ENCODE measurements around the gene SASH3. TPM values are rescaled to one million over a fixed set of nuclear protein-coding genes. Genes with fewer than 3 reads are reported as not detected.

The SASH3 gene
- polyA plus RNA-seq, 1 of the 3 experiments (the other 2 are of a cell fraction): not detected

DNA sequence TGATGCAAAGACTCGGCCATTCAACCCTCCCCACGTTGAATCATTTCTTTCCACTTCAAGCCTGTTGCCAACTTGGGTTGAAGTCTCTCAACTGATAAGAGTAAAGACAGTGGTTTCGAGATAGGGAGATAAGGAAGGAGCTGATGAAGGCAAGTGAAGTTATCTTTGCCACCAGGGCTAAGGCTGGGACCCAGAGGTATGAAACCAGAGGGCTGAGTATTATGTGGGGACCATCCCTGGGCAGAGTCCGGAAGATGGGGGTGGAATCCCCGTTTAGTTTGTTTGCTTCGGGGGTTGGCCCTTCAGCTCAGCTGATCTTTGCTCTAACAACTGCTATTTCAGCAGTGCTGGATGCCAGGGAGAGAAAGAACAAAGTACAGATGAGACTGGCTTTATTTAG, 43.3 kb upstream of the SASH3 start:
- Histone ChIP-seq H2AFZ (ENCODE audit: low read depth) (no peak overlapping the region), H3K36me3 (replicated peaks in 1 of 2; ENCODE audit: control insufficient read depth in 1 of 2, insufficient read depth in 2 of 2, low read length in 1 of 2) (no peaks in the 10 kb centered on the region), H4K20me1 (ENCODE audit: insufficient read depth) (no peaks in the 10 kb centered on the region), H3K4me2 (no peak overlapping the region), H3K27ac (ENCODE audit: low read depth in 2 of 2, low read length in 1 of 2) (no peak overlapping the region), H3K27me3 (ENCODE audit: insufficient read depth) (peaks cover 15% of the 10 kb centered on the region), H3F3A (replicated peaks; ENCODE audit: insufficient read depth) (no peaks in the 10 kb centered on the region), H3K4me1 (ENCODE audit: control insufficient read depth in 1 of 2, insufficient read depth in 2 of 2, low read depth in 1 of 2, low read length in 1 of 2) (peaks cover 0 to 28% of the 10 kb centered on the region in 2 experiments; a peak in 1 of 4 replicates), H3K9ac (no peak overlapping the region), H3K79me2 (ENCODE audit: insufficient read depth) (no peaks in the 10 kb centered on the region), H3K9me2 (no peaks in the 10 kb centered on the region), H3K9me3 (no peaks in the 10 kb centered on the region), H3K4me3 (ENCODE audit: low read depth in 2 of 2, low read length in 1 of 2) (no peak overlapping the region)
- CTCF ChIA-PET: interaction anchor here (0.7 to 4.0 kb wide), 3 partner anchors 10 to 135 kb away, joined by 3 to 43 read pairs (median 20); no protein-coding TSS in a partner anchor
- no peak for DNase-seq
- TF ChIP-seq GABPA (IDR thresholded peaks at IDR 0.05; ENCODE audit: low read depth): no peak
- TF ChIP-seq RFX5 (IDR thresholded peaks at IDR 0.05; ENCODE audit: low read length): no peak
- TF ChIP-seq FOSL2 (IDR thresholded peaks at IDR 0.05; ENCODE audit: borderline replicate concordance, low read depth): no peak
- no peak for TF ChIP-seq CHD2 (IDR thresholded peaks at IDR 0.05; ENCODE audit: low read length, partially characterized antibody)
- POLR2A ChIA-PET: no interaction called here
- WGBS (ENCODE audit: low lambda C conversion rate): 35% methylated on average over 6 of the region's 6 CpGs

DNA sequence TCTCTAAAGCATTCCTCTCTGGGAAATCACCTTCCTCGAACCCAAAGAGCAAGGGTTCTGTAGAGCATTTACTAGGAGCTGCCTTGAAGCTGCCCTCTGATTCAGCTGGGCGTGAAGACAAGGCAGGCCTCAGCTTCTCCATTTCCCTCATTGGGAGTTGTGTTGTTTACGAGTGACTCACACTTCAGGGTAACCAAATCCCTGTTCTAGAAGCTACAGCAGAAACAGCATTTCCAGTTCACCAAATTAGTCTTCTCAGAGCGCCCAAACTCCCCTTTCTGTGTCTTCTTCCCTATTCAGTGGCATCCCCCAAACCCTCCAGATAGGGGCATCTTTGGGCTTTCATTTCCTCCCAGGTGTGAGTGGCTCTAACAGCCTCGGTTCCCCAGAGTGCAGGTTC, 41.8 kb upstream of the SASH3 start:
- ChIA-PET POLR2A (interaction anchor here (1.2 to 1.5 kb wide), 3 partner anchors 11 to 168 kb away, joined by 3 to 8 read pairs (median 6); partner anchors contain the start of genes APLN and UTP14A), CTCF (interaction anchor here (1.1 to 4.0 kb wide), 3 partner anchors 11 to 323 kb away, joined by 3 to 43 read pairs (median 3); no protein-coding TSS in a partner anchor)
- H3K9ac ChIP-seq: no peak overlapping the region
- H3F3A ChIP-seq (replicated peaks; ENCODE audit: insufficient read depth): no peaks in the 10 kb centered on the region
- 35% methylated on average over 5 of the region's 5 CpGs for WGBS (ENCODE audit: low lambda C conversion rate)
- no peak for DNase-seq
- no peak overlapping the region for H3K4me3 ChIP-seq (ENCODE audit: low read depth in 2 of 2, low read length in 1 of 2)
- peak overlapping the region in 1 of 2 experiments; percentile 86; a peak in 2 of 4 replicates for H3K27ac ChIP-seq (ENCODE audit: low read depth in 2 of 2, low read length in 1 of 2)
- H3K79me2 ChIP-seq (ENCODE audit: insufficient read depth): no peaks in the 10 kb centered on the region
- H2AFZ ChIP-seq (ENCODE audit: low read depth): no peak overlapping the region
- no peaks in the 10 kb centered on the region for H4K20me1 ChIP-seq (ENCODE audit: insufficient read depth)
- H3K9me2 ChIP-seq: no peaks in the 10 kb centered on the region
- H3K4me1 ChIP-seq (ENCODE audit: control insufficient read depth in 1 of 2, insufficient read depth in 2 of 2, low read depth in 1 of 2, low read length in 1 of 2): peaks cover 0 to 28% of the 10 kb centered on the region in 2 experiments; a peak in 1 of 4 replicates
- TF ChIP-seq GABPA (IDR thresholded peaks at IDR 0.05; ENCODE audit: low read depth) (no peak), RFX5 (IDR thresholded peaks at IDR 0.05; ENCODE audit: low read length) (no peak), TCF12 (IDR thresholded peaks at IDR 0.05) (no peak), RAD21 (IDR thresholded peaks at IDR 0.05; ENCODE audit: low read length) (no peak), JUND (IDR thresholded peaks at IDR 0.05) (no peak), TEAD4 (IDR thresholded peaks at IDR 0.05; ENCODE audit: borderline replicate concordance, insufficient read depth) (no peak), POLR2AphosphoS5 (IDR thresholded peaks at IDR 0.05; ENCODE audit: low read depth, low read length) (no peak), SIN3A (IDR thresholded peaks at IDR 0.05; ENCODE audit: borderline replicate concordance, low read depth, low read length) (no peak), SMC3 (IDR thresholded peaks at IDR 0.05; ENCODE audit: low read depth, low read length) (no peak), FOXJ3 (CRISPR knock-in tag; IDR thresholded peaks at IDR 0.05) (no peak)
- TF ChIP-seq, protein P1, sequence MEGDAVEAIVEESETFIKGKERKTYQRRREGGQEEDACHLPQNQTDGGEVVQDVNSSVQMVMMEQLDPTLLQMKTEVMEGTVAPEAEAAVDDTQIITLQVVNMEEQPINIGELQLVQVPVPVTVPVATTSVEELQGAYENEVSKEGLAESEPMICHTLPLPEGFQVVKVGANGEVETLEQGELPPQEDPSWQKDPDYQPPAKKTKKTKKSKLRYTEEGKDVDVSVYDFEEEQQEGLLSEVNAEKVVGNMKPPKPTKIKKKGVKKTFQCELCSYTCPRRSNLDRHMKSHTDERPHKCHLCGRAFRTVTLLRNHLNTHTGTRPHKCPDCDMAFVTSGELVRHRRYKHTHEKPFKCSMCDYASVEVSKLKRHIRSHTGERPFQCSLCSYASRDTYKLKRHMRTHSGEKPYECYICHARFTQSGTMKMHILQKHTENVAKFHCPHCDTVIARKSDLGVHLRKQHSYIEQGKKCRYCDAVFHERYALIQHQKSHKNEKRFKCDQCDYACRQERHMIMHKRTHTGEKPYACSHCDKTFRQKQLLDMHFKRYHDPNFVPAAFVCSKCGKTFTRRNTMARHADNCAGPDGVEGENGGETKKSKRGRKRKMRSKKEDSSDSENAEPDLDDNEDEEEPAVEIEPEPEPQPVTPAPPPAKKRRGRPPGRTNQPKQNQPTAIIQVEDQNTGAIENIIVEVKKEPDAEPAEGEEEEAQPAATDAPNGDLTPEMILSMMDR (IDR thresholded peaks at IDR 0.05): no peak
- TF ChIP-seq, protein P2, sequence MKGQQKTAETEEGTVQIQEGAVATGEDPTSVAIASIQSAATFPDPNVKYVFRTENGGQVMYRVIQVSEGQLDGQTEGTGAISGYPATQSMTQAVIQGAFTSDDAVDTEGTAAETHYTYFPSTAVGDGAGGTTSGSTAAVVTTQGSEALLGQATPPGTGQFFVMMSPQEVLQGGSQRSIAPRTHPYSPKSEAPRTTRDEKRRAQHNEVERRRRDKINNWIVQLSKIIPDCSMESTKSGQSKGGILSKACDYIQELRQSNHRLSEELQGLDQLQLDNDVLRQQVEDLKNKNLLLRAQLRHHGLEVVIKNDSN (IDR thresholded peaks at IDR 0.05; ENCODE audit: borderline replicate concordance, low read depth): no peak
- TF ChIP-seq, protein P3, sequence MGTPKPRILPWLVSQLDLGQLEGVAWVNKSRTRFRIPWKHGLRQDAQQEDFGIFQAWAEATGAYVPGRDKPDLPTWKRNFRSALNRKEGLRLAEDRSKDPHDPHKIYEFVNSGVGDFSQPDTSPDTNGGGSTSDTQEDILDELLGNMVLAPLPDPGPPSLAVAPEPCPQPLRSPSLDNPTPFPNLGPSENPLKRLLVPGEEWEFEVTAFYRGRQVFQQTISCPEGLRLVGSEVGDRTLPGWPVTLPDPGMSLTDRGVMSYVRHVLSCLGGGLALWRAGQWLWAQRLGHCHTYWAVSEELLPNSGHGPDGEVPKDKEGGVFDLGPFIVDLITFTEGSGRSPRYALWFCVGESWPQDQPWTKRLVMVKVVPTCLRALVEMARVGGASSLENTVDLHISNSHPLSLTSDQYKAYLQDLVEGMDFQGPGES (IDR thresholded peaks at IDR 0.05; ENCODE audit: low read depth, low read length): no peak
- H3K36me3 ChIP-seq (replicated peaks in 1 of 2; ENCODE audit: control insufficient read depth in 1 of 2, insufficient read depth in 2 of 2, low read length in 1 of 2): no peaks in the 10 kb centered on the region
- H3K9me3 ChIP-seq: no peaks in the 10 kb centered on the region
- no peak overlapping the region for H3K4me2 ChIP-seq
- H3K27me3 ChIP-seq (ENCODE audit: insufficient read depth): peaks cover 8% of the 10 kb centered on the region
